Activated CD4-positive, alpha-beta T cell treated with anti-CD3 and anti-CD28 coated beads, Interleukin-2, amount 10 ng/mL, durations not matched to agents 7 days and 5 days (primary cell): ENCODE measurements around the gene TBC1D3B. TPM values are rescaled to one million over a fixed set of nuclear protein-coding genes. Genes with fewer than 3 reads are reported as not detected.
"Not testable (repeated sequence)": the region's sequence is repeated elsewhere in the genome, so short reads cannot be mapped to it uniquely, and the experiment has no call there.

Experiments used
- CTCF ChIA-PET: fragments of 350-600 bp; sonication (Branson Sonifier 250); formaldehyde crosslinking; loops from one replicate; lab custom pipeline; 2021; ENCODE audit warnings: antibody characterized with exemption; lab: Charles Lee
- POLR2A ChIA-PET: fragments of 350-600 bp; sonication (Branson Sonifier 250); formaldehyde crosslinking; loops from one replicate; lab custom pipeline; 2021; ENCODE audit warnings: antibody characterized with exemption; lab: Charles Lee
- DNase-seq: peaks from one replicate; pipeline ENCODE4 v3.0.0-alpha.2; 2020
- H3K27ac Mint-ChIP-seq: one replicate; pipeline ENCODE4 v1.8.0; 2021; ENCODE audit warnings: mild to moderate bottlenecking, moderate library complexity, mixed read lengths
- H3K27me3 Mint-ChIP-seq: one replicate; pipeline ENCODE4 v1.8.0; 2021; ENCODE audit warnings: mixed read lengths
- H3K36me3 Mint-ChIP-seq: one replicate; pipeline ENCODE4 v1.8.0; 2021; ENCODE audit warnings: low read depth, mixed read lengths
- H3K4me1 Mint-ChIP-seq: one replicate; pipeline ENCODE4 v1.8.0; 2021; ENCODE audit warnings: mixed read lengths
- H3K4me3 Mint-ChIP-seq: one replicate; pipeline ENCODE4 v1.8.0; 2021; ENCODE audit warnings: mild to moderate bottlenecking, moderate library complexity, mixed read lengths
- H3K9me3 Mint-ChIP-seq: one replicate; pipeline ENCODE4 v1.8.0; 2021; ENCODE audit warnings: mixed read lengths
- total RNA-seq, 2 experiments: library from RNA; stranded (reverse); gene quantifications; one replicate each; pipeline ENCODE4 v1.2.3, GENCODE V29; 2021

TBC1D3B gene
- total RNA-seq, 2 experiments from 2014 or later = 2.4 to 3.3 TPM

- Mint-ChIP-seq H3K27ac (no peak overlapping the region), H3K4me3 (no peak overlapping the region), H3K9me3 (peaks cover 10% of the 10 kb centered on the region), H3K27me3 (peaks cover 23% of the 10 kb centered on the region), H3K4me1 (no peaks in the 10 kb centered on the region), H3K36me3 (peaks cover 2% of the 10 kb centered on the region)
- ChIA-PET CTCF (interaction anchor here (0.6 kb wide), 1 partner anchor 301 kb away, joined by 3 read pairs; no protein-coding TSS in a partner anchor), POLR2A (no interaction called here)
- DNase-seq = no peak
Observed at GRCh38 chr17:36128411-36128978, 47.9 kb downstream of the TBC1D3B start.

- Mint-ChIP-seq H3K27me3 (peaks cover 19% of the 10 kb centered on the region), H3K4me1 (no peaks in the 10 kb centered on the region), H3K9me3 (peaks cover 10% of the 10 kb centered on the region), H3K27ac (no peak overlapping the region), H3K4me3 (no peak overlapping the region), H3K36me3 (peaks cover 2% of the 10 kb centered on the region)
- ChIA-PET POLR2A (no interaction called here), CTCF (no interaction called here)
- DNase-seq = no peak
Observed at GRCh38 chr17:36127911-36128310, 48.5 kb downstream of the TBC1D3B start.

- no peak for DNase-seq
- Mint-ChIP-seq H3K4me1 (no peaks in the 10 kb centered on the region), H3K4me3 (no peak overlapping the region), H3K9me3 (peaks cover 10% of the 10 kb centered on the region), H3K27me3 (peaks cover 15% of the 10 kb centered on the region), H3K36me3 (peaks cover 2% of the 10 kb centered on the region), H3K27ac (no peak overlapping the region)
- CTCF ChIA-PET = no interaction called here
- POLR2A ChIA-PET = no interaction called here
Observed at GRCh38 chr17:36127199-36127893, 49.1 kb downstream of the TBC1D3B start.

GRCh38 chr17:36124879-36125824, 51.3 kb downstream of the TBC1D3B start:
- no peak for DNase-seq
- Mint-ChIP-seq H3K27ac (no peak overlapping the region), H3K4me3 (no peak overlapping the region), H3K9me3 (peaks cover 12% of the 10 kb centered on the region), H3K4me1 (no peaks in the 10 kb centered on the region), H3K36me3 (peaks cover 2% of the 10 kb centered on the region), H3K27me3 (peaks cover 19% of the 10 kb centered on the region)
- ChIA-PET CTCF (interaction anchor here (1.7 kb wide), 1 partner anchor 20 kb away, joined by 3 read pairs; no protein-coding TSS in a partner anchor), POLR2A (no interaction called here)

- H3K27me3 Mint-ChIP-seq = peaks cover 16% of the 10 kb centered on the region
- H3K27ac Mint-ChIP-seq = no peak overlapping the region
- no peak for DNase-seq
- no peak overlapping the region for H3K4me3 Mint-ChIP-seq
- peaks cover 12% of the 10 kb centered on the region for H3K9me3 Mint-ChIP-seq
- H3K36me3 Mint-ChIP-seq = peaks cover 2% of the 10 kb centered on the region
- ChIA-PET CTCF (interaction anchor here (1.7 kb wide), 1 partner anchor 22 kb away, joined by 3 read pairs; no protein-coding TSS in a partner anchor), POLR2A (no interaction called here)
- no peaks in the 10 kb centered on the region for H3K4me1 Mint-ChIP-seq
Observed at GRCh38 chr17:36123431-36123830, 53.0 kb downstream of the TBC1D3B start.

GRCh38 chr17:36121099-36121498, 55.3 kb downstream of the TBC1D3B start:
- Mint-ChIP-seq H3K27me3 (peaks cover 17% of the 10 kb centered on the region), H3K9me3 (peaks cover 12% of the 10 kb centered on the region)
- H3K36me3 Mint-ChIP-seq, POLR2A ChIA-PET, H3K27ac Mint-ChIP-seq, DNase-seq, H3K4me1 Mint-ChIP-seq, H3K4me3 Mint-ChIP-seq, CTCF ChIA-PET: not testable (repeated sequence)

GRCh38 chr17:36120221-36120620, 56.2 kb downstream of the TBC1D3B start:
- no peaks in the 10 kb centered on the region for H3K36me3 Mint-ChIP-seq
- H3K9me3 Mint-ChIP-seq = peaks cover 6% of the 10 kb centered on the region
- no peak overlapping the region for H3K4me3 Mint-ChIP-seq
- H3K27ac Mint-ChIP-seq = no peak overlapping the region
- DNase-seq = no peak
- peaks cover 17% of the 10 kb centered on the region for H3K27me3 Mint-ChIP-seq
- no peaks in the 10 kb centered on the region for H3K4me1 Mint-ChIP-seq
- ChIA-PET CTCF (no interaction called here), POLR2A (no interaction called here)

GRCh38 chr17:36118477-36119353, 57.7 kb downstream of the TBC1D3B start:
- H3K4me1 Mint-ChIP-seq = no peaks in the 10 kb centered on the region
- DNase-seq = no peak
- peaks cover 3% of the 10 kb centered on the region for H3K9me3 Mint-ChIP-seq
- no peak overlapping the region for H3K4me3 Mint-ChIP-seq
- POLR2A ChIA-PET = no interaction called here
- peaks cover 15% of the 10 kb centered on the region for H3K27me3 Mint-ChIP-seq
- CTCF ChIA-PET = interaction anchor here (0.8 to 1.0 kb wide), 2 partner anchors 11 to 149 kb away, joined by 3 read pairs; no protein-coding TSS in a partner anchor
- H3K36me3 Mint-ChIP-seq = no peaks in the 10 kb centered on the region
- no peak overlapping the region for H3K27ac Mint-ChIP-seq

- no peaks in the 10 kb centered on the region for H3K4me1 Mint-ChIP-seq
- H3K36me3 Mint-ChIP-seq = no peaks in the 10 kb centered on the region
- CTCF ChIA-PET = interaction anchor here (1.0 kb wide), 1 partner anchor 10 kb away, joined by 3 read pairs; no protein-coding TSS in a partner anchor
- no peak overlapping the region for H3K4me3 Mint-ChIP-seq
- no peak overlapping the region for H3K27ac Mint-ChIP-seq
- POLR2A ChIA-PET = no interaction called here
- H3K9me3 Mint-ChIP-seq = peaks cover 2% of the 10 kb centered on the region
- DNase-seq = no peak
- peaks cover 14% of the 10 kb centered on the region for H3K27me3 Mint-ChIP-seq
Observed at GRCh38 chr17:36117505-36118382, 58.7 kb downstream of the TBC1D3B start.
